HepG2 (cell line): Measurements from ENCODE around the gene CLIC5. TPM values are rescaled to one million over a fixed set of nuclear protein-coding genes. Genes with fewer than 3 reads are reported as not detected.

Experiments used
- ATAC-seq: fragments of 200-7000 bp; cut with Tn5 transposase; 3 replicates; pipeline ENCODE4 v1.9.1; 2020; ENCODE audit warnings: mild to moderate bottlenecking, moderate library complexity
- BruUV-seq: library from RNA; stranded (reverse); fragments of 400-500 nt; replicated peaks from 2 replicates; lab custom pipeline; 2021; lab: Mats Ljungman, UMichigan
- CTCF ChIA-PET: fragments of 300-600 bp; formaldehyde crosslinking; extraction: SDS; loops from one replicate; lab custom pipeline; 2021; ENCODE audit warnings: low total read pairs, inconsistent platforms, low intra/inter-chr PET ratio; lab: Yijun Ruan, JAX
- POLR2A ChIA-PET: fragments of 350-600 bp; sonication (Branson Sonifier 250); formaldehyde crosslinking; loops from one replicate; lab custom pipeline; 2020; ENCODE audit warnings: antibody characterized with exemption, inconsistent platforms; lab: Yijun Ruan, JAX
- DNase-seq: peaks from one replicate; pipeline ENCODE4 v3.0.0-alpha.2; 2015; ENCODE audit warnings: low spot score
- FAIRE-seq: peaks from 3 replicates; lab custom pipeline; 2011; peaks lifted over from hg19 to GRCh38; lab: Jason Lieb, UNC
- H2AFZ ChIP-seq: one replicate; pipeline ENCODE4 v1.6.1; 2011; ENCODE audit warnings: low read length, inconsistent platforms
- H3K27ac ChIP-seq: fragments of 300-600 bp; 3 replicates; pipeline ENCODE4 v1.8.0; 2011; ENCODE audit warnings: mixed run types, mild to moderate bottlenecking, mixed read lengths, low read length, inconsistent platforms; ENCODE audit not compliant: insufficient read depth; ENCODE audit errors: extremely low read length
- H3K27me3 ChIP-seq, 2 experiments: fragments of 200-600 bp in 1 of 2; 2 replicates in 1 of 2; 3 replicates in 1 of 2; pipeline versions ENCODE4 v1.6.0 to v1.8.0; 2011; ENCODE audit warnings: low read length in 2 of 2, mild to moderate bottlenecking in 2 of 2, moderate library complexity in 2 of 2, inconsistent platforms in 1 of 2; ENCODE audit not compliant: insufficient read depth in 2 of 2, control insufficient read depth in 1 of 2
- H3K36me3 ChIP-seq, 2 experiments: fragments of 200-600 bp in 1 of 2; replicated peaks in 1 of 2; 2 replicates in 1 of 2; 3 replicates in 1 of 2; pipeline versions ENCODE4 v1.5.1 to v1.8.0; 2011; ENCODE audit warnings: low read length in 2 of 2, inconsistent platforms in 1 of 2; ENCODE audit not compliant: insufficient read depth in 2 of 2, control insufficient read depth in 1 of 2
- H3K4me1 ChIP-seq: 2 replicates; pipeline ENCODE4 v1.5.1; 2012; ENCODE audit warnings: low read length, inconsistent platforms; ENCODE audit not compliant: insufficient read depth
- H3K4me2 ChIP-seq: 2 replicates; pipeline ENCODE4 v1.6.0; 2011; ENCODE audit warnings: low read depth, low read length, inconsistent platforms
- H3K4me3 ChIP-seq, 3 experiments: fragments of 200-600 bp in 1 of 3; sonication (generic), shearing (Covaris generic) in 1 of 3; replicated peaks in 1 of 3; 2 replicates each; pipeline ENCODE4 v1.5.1; 2011 to 2016; ENCODE audit warnings: low read length in 3 of 3, inconsistent platforms in 2 of 3, low read depth in 2 of 3, mild to moderate bottlenecking in 2 of 3, control low read depth in 1 of 3, mixed read lengths in 1 of 3; ENCODE audit not compliant: insufficient read depth in 1 of 3
- H3K79me2 ChIP-seq: one replicate; pipeline ENCODE4 v1.6.1; 2011; ENCODE audit warnings: low read length, inconsistent platforms; ENCODE audit not compliant: insufficient read depth
- H3K9ac ChIP-seq: 2 replicates; pipeline ENCODE4 v1.6.0; 2011; ENCODE audit warnings: mild to moderate bottlenecking, low read depth, low read length, inconsistent platforms; ENCODE audit not compliant: insufficient read depth
- H3K9me3 ChIP-seq: 2 replicates; pipeline ENCODE4 v1.5.1; 2012; ENCODE audit warnings: mild to moderate bottlenecking, low read length
- H4K20me1 ChIP-seq: 2 replicates; pipeline ENCODE4 v1.6.0; 2011; ENCODE audit warnings: inconsistent platforms, mild to moderate bottlenecking, low read length, moderate library complexity; ENCODE audit not compliant: insufficient read depth
- HMGA1 ChIP-seq: sonication (generic); formaldehyde crosslinking; conservative IDR thresholded peaks from 2 replicates; pipeline ENCODE4 v1.4.0; 2020; ENCODE audit warnings: missing genetic modification reagents
- NCOA1 ChIP-seq: sonication (generic); formaldehyde crosslinking; IDR thresholded peaks from 2 replicates; pipeline ENCODE4 v1.9.0; 2021; ENCODE audit warnings: missing genetic modification reagents
- PATZ1 ChIP-seq: sonication (generic); formaldehyde crosslinking; IDR thresholded peaks from 2 replicates; pipeline ENCODE4 v1.4.0; 2020; ENCODE audit warnings: missing genetic modification reagents
- PPARG ChIP-seq: conservative IDR thresholded peaks from 2 replicates; pipeline ENCODE4 v1.6.1; 2016; ENCODE audit warnings: missing biosample characterization, missing genetic modification reagents
- RFXAP ChIP-seq: sonication (generic); formaldehyde crosslinking; IDR thresholded peaks from 2 replicates; pipeline ENCODE4 v1.4.0; 2020; ENCODE audit warnings: missing genetic modification reagents, borderline replicate concordance
- TBX2 ChIP-seq: sonication (generic); formaldehyde crosslinking; IDR thresholded peaks from 2 replicates; pipeline ENCODE4 v1.5.0; 2020; ENCODE audit warnings: missing genetic modification reagents, mild to moderate bottlenecking, borderline replicate concordance
- ZBTB21 ChIP-seq: sonication (generic); formaldehyde crosslinking; IDR thresholded peaks from 2 replicates; pipeline ENCODE4 v1.4.0; 2020; ENCODE audit warnings: missing genetic modification reagents
- ZNF33B ChIP-seq: sonication (generic); formaldehyde crosslinking; IDR thresholded peaks from 2 replicates; pipeline ENCODE4 v1.5.1; 2020; ENCODE audit warnings: mild to moderate bottlenecking, missing genetic modification reagents
- WGBS: methylation state at CpG from one replicate; pipeline ENCODE4 v1.1.6; 2017; ENCODE audit warnings: low lambda C conversion rate; 5-methylcytosine and 5-hydroxymethylcytosine counted together
- in situ Hi-C: cut with HindIII; loops from 2 replicates; pipeline ENCODE4 v1.10.0; 2017; ENCODE audit warnings: low pct_unique_long_range_greater_than_20kb; ENCODE audit not compliant: extremely low pct_ligation_motif_present
- intact Hi-C: fragments of 100-400 bp; cut with micrococcal nuclease; formaldehyde crosslinking; loops from one replicate; pipeline ENCODE4 v1.10.0; 2022; ENCODE audit not compliant: unreplicated experiment
- polyA plus RNA-seq, 8 experiments: library from polyadenylated mRNA; depleted of rRNA in 3 of 8; stranded (reverse) in 7 of 8; unstranded in 1 of 8; fragments of >200 nt; fragmentation: Illumina TruSeq in 4 of 8; extraction: Trizol in 4 of 8; gene quantifications; 2 replicates each; pipeline versions ENCODE4 v1.2.1 to v1.2.3, GENCODE V29; 2011 to 2016; ENCODE audit warnings: low read depth in 4 of 8, missing spikeins in 1 of 8, mixed read lengths in 1 of 8; ENCODE audit not compliant: insufficient read depth in 1 of 8
- total RNA-seq, 5 experiments: library from RNA; depleted of rRNA; stranded (reverse); fragments of >200 nt; fragmentation: Illumina TruSeq; extraction: Trizol; gene quantifications; 2 replicates each; pipeline ENCODE4 v1.2.3, GENCODE V29; 2016; ENCODE audit warnings: low read depth in 1 of 5
- TF ChIP-seq, protein P1 (sequence below): IDR thresholded peaks from 2 replicates; pipeline ENCODE4 v1.6.1; 2018; ENCODE audit warnings: missing genetic modification reagents, mild to moderate bottlenecking, missing compliant biosample characterization
- TF ChIP-seq, protein P2 (sequence below): sonication (generic); formaldehyde crosslinking; IDR thresholded peaks from 2 replicates; pipeline ENCODE4 v1.4.0; 2020; ENCODE audit warnings: missing genetic modification reagents, low read depth, mild to moderate bottlenecking, borderline replicate concordance
- TF ChIP-seq, protein P3 (sequence below): sonication (generic); formaldehyde crosslinking; IDR thresholded peaks from 2 replicates; pipeline ENCODE4 v1.5.0; 2020; ENCODE audit warnings: missing genetic modification reagents

Gene CLIC5
- total and polyA plus RNA-seq, 2 of the 13 experiments (the other 11 are each of a cell fraction or from before 2014, with no cell fraction given), result not detected

DNA sequence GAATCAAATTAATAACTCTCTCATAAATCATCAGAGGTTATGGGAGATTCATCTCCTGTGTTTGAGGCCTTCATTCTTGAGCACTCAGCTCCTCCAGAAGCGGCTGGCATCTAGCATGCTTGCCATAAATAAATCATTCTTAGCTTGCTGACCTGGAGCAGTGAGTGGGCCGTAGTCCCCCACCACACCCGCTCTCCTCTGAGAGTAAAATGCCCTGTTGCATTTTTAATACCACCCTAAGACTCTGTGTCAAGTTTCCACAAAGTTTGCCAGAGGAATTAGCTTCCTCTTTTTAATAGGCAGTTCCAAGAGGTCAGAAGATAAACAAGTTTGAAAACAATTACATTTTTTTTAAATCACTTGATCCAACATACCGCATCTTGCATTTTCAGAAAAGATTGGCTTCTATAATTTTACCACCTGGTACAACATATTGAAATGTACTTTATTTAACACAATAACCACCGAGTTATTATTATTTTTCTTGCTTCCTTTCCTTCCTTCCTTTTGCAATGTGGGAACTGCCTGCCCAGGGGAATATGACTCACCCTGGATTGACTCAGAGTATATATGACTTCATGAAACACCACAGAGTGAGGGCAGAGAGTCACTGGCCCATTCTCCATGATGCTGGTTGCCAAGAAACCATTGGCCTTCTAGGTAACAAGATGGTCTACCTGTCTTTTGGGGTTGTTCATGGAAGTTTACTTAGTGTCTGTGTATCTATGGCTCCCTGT is 29.4 kb upstream of the CLIC5 start:
- no TSS peak for BruUV-seq
- Histone ChIP-seq H2AFZ (no peak overlapping the region), H3K4me2 (no peak overlapping the region), H3K4me1 (no peaks in the 10 kb centered on the region), H3K9me3 (no peaks in the 10 kb centered on the region), H3K79me2 (no peaks in the 10 kb centered on the region), H3K36me3 (no peaks in the 10 kb centered on the region), H4K20me1 (no peaks in the 10 kb centered on the region), H3K27ac (no peak overlapping the region), H3K27me3 (no peaks in the 10 kb centered on the region), H3K9ac (no peak overlapping the region), H3K4me3 (no peak overlapping the region)
- TF ChIP-seq, protein P1, sequence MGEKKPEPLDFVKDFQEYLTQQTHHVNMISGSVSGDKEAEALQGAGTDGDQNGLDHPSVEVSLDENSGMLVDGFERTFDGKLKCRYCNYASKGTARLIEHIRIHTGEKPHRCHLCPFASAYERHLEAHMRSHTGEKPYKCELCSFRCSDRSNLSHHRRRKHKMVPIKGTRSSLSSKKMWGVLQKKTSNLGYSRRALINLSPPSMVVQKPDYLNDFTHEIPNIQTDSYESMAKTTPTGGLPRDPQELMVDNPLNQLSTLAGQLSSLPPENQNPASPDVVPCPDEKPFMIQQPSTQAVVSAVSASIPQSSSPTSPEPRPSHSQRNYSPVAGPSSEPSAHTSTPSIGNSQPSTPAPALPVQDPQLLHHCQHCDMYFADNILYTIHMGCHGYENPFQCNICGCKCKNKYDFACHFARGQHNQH (CRISPR knock-in tag), result no peak
- TF ChIP-seq HMGA1 (CRISPR knock-in tag), result no peak
- no peak for TF ChIP-seq RFXAP (CRISPR knock-in tag)
- no peak for TF ChIP-seq ZNF33B
- TF ChIP-seq NCOA1, result no peak
- no peak for TF ChIP-seq TBX2 (CRISPR knock-in tag)
- TF ChIP-seq PPARG (CRISPR knock-in tag), result no peak
- TF ChIP-seq ZBTB21 (CRISPR knock-in tag), result no peak
- TF ChIP-seq, protein P2, sequence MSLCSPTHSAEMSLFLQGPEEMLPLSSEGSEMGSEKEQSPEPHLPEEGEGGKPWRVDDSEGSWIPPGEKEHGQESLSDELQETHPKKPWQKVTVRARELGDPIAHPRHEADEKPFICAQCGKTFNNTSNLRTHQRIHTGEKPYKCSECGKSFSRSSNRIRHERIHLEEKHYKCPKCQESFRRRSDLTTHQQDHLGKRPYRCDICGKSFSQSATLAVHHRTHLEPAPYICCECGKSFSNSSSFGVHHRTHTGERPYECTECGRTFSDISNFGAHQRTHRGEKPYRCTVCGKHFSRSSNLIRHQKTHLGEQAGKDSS (CRISPR knock-in tag), result no peak
- TF ChIP-seq, protein P3, sequence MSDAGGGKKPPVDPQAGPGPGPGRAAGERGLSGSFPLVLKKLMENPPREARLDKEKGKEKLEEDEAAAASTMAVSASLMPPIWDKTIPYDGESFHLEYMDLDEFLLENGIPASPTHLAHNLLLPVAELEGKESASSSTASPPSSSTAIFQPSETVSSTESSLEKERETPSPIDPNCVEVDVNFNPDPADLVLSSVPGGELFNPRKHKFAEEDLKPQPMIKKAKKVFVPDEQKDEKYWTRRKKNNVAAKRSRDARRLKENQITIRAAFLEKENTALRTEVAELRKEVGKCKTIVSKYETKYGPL (CRISPR knock-in tag), result no peak
- TF ChIP-seq PATZ1 (CRISPR knock-in tag), result no peak
- ATAC-seq (no peak), DNase-seq (no peak), FAIRE-seq (no peak)
- in situ Hi-C loops (no loop called here), intact Hi-C loops (no loop called here)
- WGBS, result 22% methylated on average over 5 of the region's 5 CpGs
- POLR2A ChIA-PET, result no interaction called here
- CTCF ChIA-PET, result no interaction called here
